Right forelimb (tissue), 1 donor: ENCODE data around the gene CPLX4.
A peak's percentile ranks its signal among the peaks of the same experiment; 100 is the strongest.
"Not testable (repeated sequence)": the region's sequence is repeated elsewhere in the genome, so short reads cannot be mapped to it uniquely, and the experiment has no call there.

Experiments used
- DNase-seq: peaks from one replicate; pipeline ENCODE4 v3.0.0-alpha.2; 2018

Gene CPLX4

GRCh38 chr18:59269563-59270119 is 48.8 kb downstream of the CPLX4 start:
- DNase-seq = no peak

- DNase-seq = peak; percentile 70
Measured at GRCh38 chr18:59268721-59269562, 49.5 kb downstream of the CPLX4 start.

- DNase-seq = no peak
Measured at GRCh38 chr18:59268127-59268720, 50.2 kb downstream of the CPLX4 start.

- peak; percentile 45 for DNase-seq
Measured at GRCh38 chr18:59267503-59268126, 50.8 kb downstream of the CPLX4 start.

GRCh38 chr18:59266886-59267502 is 51.5 kb downstream of the CPLX4 start:
- DNase-seq = no peak

DNA sequence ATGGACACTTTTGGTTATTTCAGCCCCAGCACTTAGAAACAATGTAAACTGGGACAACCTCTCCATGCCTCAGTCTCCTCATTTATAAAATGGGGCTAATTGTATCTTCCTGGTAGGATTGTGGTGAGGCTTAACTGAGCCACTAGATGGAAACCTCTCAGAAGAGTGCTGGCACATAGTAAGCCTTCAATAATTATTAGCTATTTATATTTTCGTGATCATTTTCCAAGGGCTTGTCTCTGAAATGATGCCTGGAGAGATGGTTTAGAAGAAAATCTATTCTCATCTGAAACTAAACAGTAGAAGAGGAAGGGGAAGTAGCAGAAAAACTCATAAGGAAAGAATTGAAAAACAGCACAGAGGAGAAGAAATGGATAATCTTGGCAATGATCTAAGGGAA is 52.0 kb downstream of the CPLX4 start:
- no peak for DNase-seq

DNA sequence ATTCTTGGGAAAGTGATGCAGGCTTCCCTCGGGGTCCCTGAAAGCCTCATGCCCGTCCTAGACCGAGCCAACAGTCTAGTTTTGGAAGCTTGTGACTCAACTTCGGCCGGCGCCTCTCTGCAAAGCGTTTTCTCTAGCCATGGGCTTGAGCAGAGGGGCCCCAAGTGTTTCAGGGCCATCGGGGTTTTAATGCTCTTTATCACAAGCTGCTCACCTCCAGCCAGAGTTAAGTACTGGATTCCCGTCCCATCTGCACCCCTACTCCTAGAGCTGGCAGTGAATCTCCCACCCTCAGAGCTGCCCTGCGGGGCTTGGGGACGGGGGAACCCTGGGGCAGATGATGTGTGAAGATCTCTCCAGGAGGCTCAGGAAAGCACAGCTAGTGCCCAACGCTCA is 52.5 kb downstream of the CPLX4 start:
- DNase-seq = no peak

- DNase-seq = peak; percentile 54
Measured at GRCh38 chr18:59265246-59265973, 53.0 kb downstream of the CPLX4 start.

DNA sequence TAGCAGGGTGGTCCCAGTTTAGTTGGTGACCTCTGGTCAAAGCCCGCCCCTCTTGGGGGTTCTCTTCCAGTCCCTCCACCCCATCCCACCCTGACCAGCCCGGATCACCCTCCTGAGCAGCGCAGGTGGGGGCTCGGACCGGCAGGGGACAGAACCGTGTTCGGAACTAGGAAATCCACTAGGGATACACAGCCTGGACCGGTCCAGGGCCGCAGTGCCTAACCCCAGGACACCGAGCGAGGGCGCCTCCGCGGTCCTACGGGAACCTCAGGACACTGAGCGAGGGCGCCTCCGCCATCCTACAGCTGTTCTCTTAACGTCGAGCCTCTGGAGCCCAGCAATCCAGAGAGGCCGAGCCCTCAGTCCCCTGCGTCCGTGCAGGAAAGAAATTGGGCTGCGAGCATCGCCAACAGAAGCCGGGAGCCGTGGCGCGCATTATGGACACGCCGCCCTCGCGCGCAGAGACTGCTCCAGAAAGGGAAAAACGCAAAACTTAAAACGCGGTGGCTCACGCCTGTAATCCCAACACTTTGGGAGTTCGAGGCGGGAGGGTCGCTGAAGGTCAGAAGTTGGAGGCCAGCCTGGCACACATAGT is 53.7 kb downstream of the CPLX4 start:
- DNase-seq = no peak

GRCh38 chr18:59264121-59264571 is 54.3 kb downstream of the CPLX4 start:
- DNase-seq = no peak

DNA sequence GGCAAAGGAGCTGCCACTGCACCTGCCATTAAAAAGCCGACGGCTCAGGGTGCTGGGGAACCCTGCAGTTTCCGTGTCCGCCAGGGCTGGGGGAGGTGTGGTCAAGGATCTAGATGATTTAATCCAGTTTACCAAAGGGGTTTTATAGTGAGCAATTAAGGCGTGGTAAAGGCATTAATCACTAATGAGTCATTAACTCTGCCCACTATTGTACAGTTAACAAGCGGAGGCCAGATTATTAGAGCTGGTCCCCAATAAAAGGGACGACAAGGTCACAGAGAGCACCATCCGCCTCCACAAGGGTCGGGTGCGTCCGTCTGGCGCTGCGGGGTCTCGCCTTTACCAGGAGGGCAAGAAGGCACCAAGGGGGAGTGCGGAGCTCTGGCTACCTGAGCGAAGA is 54.8 kb downstream of the CPLX4 start:
- DNase-seq = no peak

GRCh38 chr18:59262243-59262642 is 56.2 kb downstream of the CPLX4 start:
- DNase-seq = not testable (repeated sequence)

GRCh38 chr18:59261842-59262241 is 56.6 kb downstream of the CPLX4 start:
- DNase-seq = not testable (repeated sequence)

DNA sequence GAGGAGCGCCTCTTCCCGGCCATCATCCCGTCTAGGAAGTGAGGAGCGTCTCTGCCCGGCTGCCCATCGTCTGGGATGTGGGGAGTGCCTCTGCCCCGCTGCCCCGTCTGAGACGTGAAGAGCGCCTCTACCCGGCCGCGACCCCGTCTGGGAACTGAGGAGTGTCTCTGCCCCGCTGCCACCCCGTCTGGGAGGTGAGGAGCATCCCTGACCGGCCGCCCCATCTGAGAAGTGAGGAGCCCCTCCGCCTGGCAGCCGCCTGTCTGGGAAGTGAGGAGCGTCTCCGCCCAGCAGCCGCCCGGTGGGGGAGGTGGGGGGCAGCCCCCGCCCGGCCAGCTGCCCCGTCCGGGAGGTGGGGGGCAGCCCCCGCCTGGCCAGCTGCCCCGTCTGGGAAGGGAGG is 63.0 kb downstream of the CPLX4 start:
- not testable (repeated sequence) for DNase-seq

DNA sequence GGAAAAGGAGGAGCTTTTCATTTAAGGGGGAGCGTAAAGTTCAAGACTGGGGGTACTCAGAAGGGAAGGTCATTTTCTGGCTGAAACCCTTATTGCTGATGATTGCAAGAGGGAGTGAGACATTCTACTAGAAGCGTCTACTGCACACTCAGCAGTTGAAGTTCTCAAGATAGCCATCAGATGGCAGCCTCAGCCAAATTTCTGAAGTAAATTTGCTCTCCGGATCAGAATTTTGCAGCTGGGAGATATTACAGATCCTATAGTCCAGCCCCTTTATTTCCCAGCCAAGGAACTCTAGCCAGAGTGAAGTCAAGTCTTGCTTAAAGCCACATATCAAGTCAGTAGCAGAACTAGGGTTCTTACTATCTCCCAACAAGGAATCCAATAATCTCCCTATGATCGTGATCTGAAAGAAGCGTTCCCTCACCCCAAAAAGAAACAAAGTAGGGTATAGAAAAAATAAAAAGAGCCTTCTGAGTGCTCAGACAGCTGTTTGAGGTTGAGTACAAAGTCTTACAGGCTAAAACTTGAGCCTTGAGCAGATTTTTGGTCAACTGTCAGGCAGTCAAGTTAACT is 69.2 kb downstream of the CPLX4 start:
- DNase-seq = peak; percentile 75

DNA sequence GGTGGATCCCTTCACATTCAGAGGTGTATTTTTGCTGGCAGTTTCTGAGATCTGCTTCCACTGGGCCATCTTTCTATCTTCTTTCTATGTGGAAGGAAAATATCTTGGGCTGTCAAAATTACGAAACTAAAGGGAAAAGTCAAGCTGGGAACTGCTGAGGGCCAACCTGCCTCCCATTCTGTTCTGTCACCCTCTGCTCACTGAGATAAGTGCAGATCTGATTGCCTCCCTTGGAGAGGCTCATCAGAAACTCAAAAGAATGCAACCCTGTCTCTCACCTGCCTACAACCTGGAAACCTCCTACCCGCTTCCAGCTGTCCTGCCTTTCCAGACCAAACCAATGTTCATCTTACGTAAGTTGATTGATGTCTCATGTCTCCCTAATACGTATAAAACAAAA is 71.7 kb downstream of the CPLX4 start:
- DNase-seq = no peak
